ENCODE results near the gene IDE. TPM values are rescaled to one million over a fixed set of nuclear protein-coding genes. Genes with fewer than 3 reads are reported as not detected.

The IDE gene
- total and polyA plus RNA-seq, 10 of the 15 experiments (the other 5 are each of a cell fraction or from before 2014, with no cell fraction given): 11.6 to 54.5 (median 33.6) TPM

DNA sequence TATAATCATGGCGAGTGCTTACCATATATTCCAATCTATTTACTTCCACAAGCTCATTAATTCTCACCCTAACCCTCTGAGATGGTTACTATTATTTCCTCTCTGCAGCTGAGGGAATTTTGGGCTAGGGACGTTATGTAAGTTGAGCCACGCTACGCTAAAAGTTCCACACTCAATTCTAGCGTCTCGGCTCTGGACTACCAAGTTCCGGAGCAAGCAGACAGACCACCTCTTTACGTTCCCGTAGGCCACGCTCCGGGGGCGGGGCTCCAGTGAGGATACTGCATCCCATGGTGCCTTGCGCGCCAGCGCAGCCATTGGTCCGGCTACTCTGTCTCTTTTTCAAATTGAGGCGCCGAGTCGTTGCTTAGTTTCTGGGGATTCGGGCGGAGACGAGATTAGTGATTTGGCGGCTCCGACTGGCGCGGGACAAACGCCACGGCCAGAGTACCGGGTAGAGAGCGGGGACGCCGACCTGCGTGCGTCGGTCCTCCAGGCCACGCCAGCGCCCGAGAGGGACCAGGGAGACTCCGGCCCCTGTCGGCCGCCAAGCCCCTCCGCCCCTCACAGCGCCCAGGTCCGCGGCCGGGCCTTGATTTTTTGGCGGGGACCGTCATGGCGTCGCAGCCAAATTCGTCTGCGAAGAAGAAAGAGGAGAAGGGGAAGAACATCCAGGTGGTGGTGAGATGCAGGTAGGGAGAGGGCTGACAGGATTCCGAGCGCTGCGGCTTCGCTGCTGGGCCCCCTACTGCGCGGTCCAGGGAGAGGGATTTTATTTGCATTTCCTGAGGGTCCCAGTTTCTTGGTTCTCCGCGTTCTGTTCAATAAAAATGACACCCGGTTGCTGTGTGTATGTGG is 19.1 kb upstream of the IDE start, which contains the start of gene KIF11 (continued):
- TF ChIP-seq RELB (IDR thresholded peaks at IDR 0.05; ENCODE audit: low read depth): peak; percentile 22; the same call in 1 of the 2 replicates
- no peak for TF ChIP-seq RAD51 (IDR thresholded peaks at IDR 0.05)
- TF ChIP-seq, protein P1, sequence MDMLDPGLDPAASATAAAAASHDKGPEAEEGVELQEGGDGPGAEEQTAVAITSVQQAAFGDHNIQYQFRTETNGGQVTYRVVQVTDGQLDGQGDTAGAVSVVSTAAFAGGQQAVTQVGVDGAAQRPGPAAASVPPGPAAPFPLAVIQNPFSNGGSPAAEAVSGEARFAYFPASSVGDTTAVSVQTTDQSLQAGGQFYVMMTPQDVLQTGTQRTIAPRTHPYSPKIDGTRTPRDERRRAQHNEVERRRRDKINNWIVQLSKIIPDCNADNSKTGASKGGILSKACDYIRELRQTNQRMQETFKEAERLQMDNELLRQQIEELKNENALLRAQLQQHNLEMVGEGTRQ (IDR thresholded peaks at IDR 0.05; ENCODE audit: borderline replicate concordance, low read depth, low read length): no peak
- TF ChIP-seq SKIL (IDR thresholded peaks at IDR 0.05; ENCODE audit: low read depth, poor library complexity, severe bottlenecking): peak; percentile 55
- TF ChIP-seq LARP7 (IDR thresholded peaks at IDR 0.05): peak; percentile 83
- no peak for TF ChIP-seq KDM1A (IDR thresholded peaks at IDR 0.05; ENCODE audit: borderline replicate concordance)
- TF ChIP-seq PAX5 (IDR thresholded peaks at IDR 0.05; ENCODE audit: borderline replicate concordance, low read depth, low read length): no peak
- TF ChIP-seq MYC (IDR thresholded peaks at IDR 0.05; ENCODE audit: insufficient read depth, insufficient read length, insufficient replicate concordance, low read length, severe bottlenecking): no peak
- TF ChIP-seq, protein P2, sequence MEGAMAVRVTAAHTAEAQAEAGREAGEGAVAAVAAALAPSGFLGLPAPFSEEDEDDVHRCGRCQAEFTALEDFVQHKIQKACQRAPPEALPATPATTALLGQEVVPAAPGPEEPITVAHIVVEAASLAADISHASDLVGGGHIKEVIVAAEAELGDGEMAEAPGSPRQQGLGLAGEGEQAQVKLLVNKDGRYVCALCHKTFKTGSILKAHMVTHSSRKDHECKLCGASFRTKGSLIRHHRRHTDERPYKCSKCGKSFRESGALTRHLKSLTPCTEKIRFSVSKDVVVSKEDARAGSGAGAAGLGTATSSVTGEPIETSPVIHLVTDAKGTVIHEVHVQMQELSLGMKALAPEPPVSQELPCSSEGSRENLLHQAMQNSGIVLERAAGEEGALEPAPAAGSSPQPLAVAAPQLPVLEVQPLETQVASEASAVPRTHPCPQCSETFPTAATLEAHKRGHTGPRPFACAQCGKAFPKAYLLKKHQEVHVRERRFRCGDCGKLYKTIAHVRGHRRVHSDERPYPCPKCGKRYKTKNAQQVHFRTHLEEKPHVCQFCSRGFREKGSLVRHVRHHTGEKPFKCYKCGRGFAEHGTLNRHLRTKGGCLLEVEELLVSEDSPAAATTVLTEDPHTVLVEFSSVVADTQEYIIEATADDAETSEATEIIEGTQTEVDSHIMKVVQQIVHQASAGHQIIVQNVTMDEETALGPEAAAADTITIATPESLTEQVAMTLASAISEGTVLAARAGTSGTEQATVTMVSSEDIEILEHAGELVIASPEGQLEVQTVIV (IDR thresholded peaks at IDR 0.05; ENCODE audit: borderline replicate concordance, partially characterized antibody): no peak
- no peak for TF ChIP-seq RCOR1 (conservative IDR thresholded peaks at IDR 0.05; ENCODE audit: low read depth, low read length)
- TF ChIP-seq, protein P3, sequence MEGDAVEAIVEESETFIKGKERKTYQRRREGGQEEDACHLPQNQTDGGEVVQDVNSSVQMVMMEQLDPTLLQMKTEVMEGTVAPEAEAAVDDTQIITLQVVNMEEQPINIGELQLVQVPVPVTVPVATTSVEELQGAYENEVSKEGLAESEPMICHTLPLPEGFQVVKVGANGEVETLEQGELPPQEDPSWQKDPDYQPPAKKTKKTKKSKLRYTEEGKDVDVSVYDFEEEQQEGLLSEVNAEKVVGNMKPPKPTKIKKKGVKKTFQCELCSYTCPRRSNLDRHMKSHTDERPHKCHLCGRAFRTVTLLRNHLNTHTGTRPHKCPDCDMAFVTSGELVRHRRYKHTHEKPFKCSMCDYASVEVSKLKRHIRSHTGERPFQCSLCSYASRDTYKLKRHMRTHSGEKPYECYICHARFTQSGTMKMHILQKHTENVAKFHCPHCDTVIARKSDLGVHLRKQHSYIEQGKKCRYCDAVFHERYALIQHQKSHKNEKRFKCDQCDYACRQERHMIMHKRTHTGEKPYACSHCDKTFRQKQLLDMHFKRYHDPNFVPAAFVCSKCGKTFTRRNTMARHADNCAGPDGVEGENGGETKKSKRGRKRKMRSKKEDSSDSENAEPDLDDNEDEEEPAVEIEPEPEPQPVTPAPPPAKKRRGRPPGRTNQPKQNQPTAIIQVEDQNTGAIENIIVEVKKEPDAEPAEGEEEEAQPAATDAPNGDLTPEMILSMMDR (IDR thresholded peaks at IDR 0.05 in 2 of 3, conservative IDR thresholded peaks at IDR 0.05 in 1 of 3; ENCODE audit: control insufficient read depth in 2 of 3, extremely low read depth in 1 of 3, insufficient read depth in 1 of 3, low read depth in 3 of 3, low read length in 3 of 3): no peak
- TF ChIP-seq MXI1 (IDR thresholded peaks at IDR 0.05; ENCODE audit: low read depth, low read length): peak; percentile 95
- TF ChIP-seq, protein P4, sequence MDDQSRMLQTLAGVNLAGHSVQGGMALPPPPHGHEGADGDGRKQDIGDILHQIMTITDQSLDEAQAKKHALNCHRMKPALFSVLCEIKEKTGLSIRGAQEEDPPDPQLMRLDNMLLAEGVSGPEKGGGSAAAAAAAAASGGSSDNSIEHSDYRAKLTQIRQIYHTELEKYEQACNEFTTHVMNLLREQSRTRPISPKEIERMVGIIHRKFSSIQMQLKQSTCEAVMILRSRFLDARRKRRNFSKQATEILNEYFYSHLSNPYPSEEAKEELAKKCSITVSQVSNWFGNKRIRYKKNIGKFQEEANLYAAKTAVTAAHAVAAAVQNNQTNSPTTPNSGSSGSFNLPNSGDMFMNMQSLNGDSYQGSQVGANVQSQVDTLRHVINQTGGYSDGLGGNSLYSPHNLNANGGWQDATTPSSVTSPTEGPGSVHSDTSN (IDR thresholded peaks at IDR 0.05; ENCODE audit: insufficient replicate concordance, low read depth, low read length): no peak
- TF ChIP-seq FOXK2 (IDR thresholded peaks at IDR 0.05): no peak
- peak; percentile 93 for TF ChIP-seq GATAD2B (conservative IDR thresholded peaks at IDR 0.05; ENCODE audit: low read depth)
- TF ChIP-seq SMAD5 (IDR thresholded peaks at IDR 0.05; ENCODE audit: low read depth): peak; percentile 92; the same call in 1 of the 2 replicates

All from GM12878 (cell line).